Cerebellar nuclear complex (tissue), 1 donor: Measurements from ENCODE around the gene CX3CR1.
"Not testable (repeated sequence)": the region's sequence is repeated elsewhere in the genome, so short reads cannot be mapped to it uniquely, and the experiment has no call there.

Experiments
- DNase-seq, 2 experiments: peaks; one replicate each; lab custom pipeline; 2025; lab: John Stamatoyannopoulos, UW

CX3CR1 gene

GRCh38 chr3:39267631-39268548, 11.9 kb downstream of the CX3CR1 start:
- DNase-seq: no peak

GRCh38 chr3:39264053-39264452, 15.8 kb downstream of the CX3CR1 start:
- DNase-seq: no peak

DNA sequence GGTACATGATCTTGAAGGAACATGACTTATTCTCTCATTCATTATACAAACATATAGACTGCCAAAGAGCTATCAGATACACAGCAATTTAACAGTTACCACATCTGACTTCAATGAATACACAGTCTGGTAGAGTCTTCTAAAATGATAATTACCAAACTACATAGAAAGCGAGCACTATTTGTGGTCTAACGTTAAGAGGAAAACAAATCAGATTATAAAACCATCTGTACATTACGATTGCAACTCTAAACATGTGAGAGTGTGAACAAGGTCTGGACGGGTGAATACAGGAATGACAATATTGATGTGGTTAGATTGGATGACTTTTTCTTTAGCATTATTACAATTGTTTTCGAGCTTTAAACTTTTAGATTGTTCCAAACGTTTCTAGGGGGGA, 16.3 kb downstream of the CX3CR1 start:
- DNase-seq: no peak

DNA sequence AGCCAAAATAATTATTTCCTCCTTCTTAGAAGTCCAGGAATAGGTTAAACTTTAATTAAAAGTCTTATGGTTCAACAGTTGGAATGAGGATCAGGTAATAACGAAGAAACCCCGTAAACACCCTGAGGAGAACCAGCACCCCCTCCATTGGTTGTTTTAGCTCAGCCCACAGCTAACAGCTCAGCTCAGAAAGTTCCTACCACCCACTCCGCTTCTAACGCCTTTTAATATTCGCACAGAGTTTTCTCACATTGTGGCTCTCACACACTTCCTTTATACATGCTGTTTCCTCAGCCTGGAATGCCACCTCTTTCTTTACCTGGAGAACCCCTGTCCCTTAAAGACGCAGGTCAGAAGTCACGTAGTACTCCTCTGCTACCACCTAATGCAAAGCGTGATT, 17.0 kb downstream of the CX3CR1 start:
- no peak for DNase-seq

- no peak for DNase-seq
Observed at GRCh38 chr3:39261726-39262125, 18.1 kb downstream of the CX3CR1 start.

- no peak for DNase-seq
Observed at GRCh38 chr3:39260957-39261356, 18.9 kb downstream of the CX3CR1 start.

- DNase-seq: no peak
Observed at GRCh38 chr3:39260318-39260717, 19.5 kb downstream of the CX3CR1 start.

DNA sequence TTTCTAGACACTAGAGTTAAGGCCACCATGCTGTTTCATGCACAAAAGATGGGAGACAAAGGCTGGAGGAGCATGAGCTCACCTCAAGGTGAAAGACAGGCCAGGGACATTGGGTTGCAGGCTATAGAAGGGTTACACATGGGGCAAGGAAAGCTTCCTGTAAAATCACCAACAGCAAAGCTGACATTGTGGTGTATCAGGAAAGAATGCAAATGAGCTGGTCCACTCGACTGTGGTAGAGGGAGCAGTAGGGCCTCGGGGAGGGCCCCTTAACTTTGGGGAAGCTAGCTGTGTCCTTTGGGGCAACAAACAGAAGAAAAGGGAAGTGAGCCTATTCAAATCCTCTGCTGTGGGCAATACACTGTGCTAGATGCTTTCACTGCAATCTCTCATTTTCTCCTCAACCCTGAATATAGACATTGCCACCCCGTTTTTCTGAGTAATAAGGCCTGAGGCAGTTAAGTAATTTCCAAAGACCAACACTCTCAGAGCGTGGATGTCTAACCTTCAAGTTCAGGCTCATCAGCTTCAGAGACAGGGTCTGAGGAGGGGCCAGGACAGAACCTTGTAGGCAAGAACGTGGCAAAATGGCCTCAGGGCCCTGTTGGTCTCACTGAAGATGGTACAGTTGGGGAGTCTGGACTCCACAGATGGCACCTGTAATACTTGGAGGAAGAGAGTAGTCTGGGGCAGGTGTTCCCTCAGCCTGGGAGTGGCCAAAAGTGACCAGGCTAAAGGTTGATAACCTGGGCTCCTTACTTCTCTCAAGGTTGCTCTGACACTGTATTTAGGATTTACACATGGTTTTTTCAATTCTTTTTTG, 24.1 kb downstream of the CX3CR1 start:
- DNase-seq: no peak

DNA sequence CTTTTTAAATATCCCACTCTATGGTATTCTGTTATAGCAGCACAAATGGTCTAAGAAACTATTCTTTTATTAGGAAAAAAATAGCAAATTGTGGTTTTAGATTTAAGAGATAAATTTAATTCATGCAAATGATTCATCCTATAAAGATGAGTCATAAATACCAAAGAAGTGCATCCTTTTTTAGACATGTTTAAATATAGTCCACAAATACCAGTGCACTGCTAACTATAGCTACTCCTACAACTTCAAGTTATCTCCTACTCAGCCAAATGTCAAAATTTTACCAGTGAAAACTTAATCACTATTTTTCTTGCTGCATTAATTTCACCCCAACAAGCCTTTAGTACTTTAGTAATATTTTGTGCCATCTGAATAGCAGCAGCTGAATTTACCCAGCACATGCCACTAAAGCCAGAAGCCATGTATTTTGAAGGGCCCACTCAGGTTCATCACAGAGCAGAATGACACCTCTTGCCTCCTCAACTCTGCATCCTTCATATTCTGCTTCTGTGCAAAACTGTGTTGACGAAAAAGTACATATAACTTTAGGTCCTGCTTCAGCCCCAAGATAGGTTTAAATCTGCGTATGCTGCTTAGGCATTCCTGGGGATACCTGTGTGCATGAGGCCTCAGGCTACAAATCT, 24.9 kb downstream of the CX3CR1 start:
- DNase-seq: no peak

DNA sequence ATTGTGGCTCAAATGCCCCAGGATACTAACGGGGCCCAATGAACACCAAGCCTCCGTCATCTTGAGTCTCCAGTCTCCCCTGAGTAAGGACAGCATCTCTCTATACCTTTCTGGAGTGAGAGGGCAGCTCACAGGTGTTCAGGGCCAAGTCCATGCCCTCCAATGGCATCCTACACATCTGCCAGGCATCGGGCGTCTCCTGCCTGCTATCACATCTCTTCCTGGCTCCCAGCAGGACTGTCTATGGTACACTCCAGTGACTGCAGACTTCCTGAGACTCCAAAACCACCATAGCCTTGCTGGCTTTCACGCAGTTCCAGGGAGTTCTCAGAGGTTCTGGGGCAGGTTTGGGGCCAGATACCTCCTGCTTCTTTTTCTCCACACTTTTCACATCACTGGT, 28.3 kb downstream of the CX3CR1 start:
- no peak for DNase-seq

GRCh38 chr3:39250116-39250747, 29.6 kb downstream of the CX3CR1 start:
- no peak for DNase-seq

DNA sequence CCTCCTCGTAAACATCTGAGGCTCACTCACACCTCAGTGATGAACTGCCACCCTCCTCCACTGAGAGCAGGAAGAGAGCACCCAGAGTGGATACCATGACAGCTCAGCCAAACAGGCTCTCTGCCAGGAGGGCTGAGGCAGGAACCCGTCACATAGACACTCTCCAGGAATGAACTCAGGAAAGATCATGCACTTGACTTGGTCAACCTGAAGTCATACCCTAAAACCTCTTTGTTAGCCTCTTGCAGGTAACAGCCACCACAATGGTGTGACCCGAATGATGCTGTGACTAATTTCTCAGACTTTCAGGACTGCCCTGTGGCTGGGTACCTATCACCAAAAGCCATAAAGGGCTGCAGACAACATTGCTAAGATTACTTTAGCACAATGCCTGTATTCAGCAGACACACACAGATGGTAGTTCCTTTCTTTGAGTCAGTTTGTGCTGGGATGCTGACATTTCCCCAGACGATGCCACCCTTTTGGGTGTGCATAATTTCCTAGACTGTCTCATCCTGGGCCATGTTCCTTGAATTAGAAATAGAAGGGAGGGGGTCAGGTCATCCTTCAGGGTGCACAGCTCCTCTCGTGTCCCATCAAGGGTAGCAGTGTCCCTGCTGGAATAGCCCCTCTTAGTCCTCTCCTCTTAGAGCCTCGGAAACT, 30.3 kb downstream of the CX3CR1 start:
- no peak for DNase-seq

- no peak for DNase-seq
Observed at GRCh38 chr3:39241561-39241960, 38.3 kb downstream of the CX3CR1 start.

- DNase-seq: no peak
Observed at GRCh38 chr3:39237027-39237426, 42.8 kb downstream of the CX3CR1 start.

DNA sequence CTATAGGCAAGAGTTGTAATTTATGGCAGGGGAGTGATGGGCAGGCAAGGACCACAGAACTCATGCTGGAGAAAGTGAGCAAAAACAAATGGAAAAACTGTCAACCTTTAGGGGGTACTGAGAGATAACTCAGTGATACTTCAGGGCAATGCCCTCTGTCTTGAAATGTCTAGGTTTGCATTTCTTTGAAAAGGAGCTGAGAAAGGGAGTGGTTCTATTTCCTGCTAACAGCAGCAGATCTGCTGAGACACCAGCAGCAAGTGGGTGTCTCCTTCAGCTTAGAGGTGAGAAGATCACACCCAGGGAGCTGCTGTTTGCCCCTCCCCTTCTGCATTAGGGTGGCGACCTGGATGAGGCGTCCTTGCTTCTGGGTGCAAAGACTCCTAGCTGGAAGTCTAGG, 45.2 kb downstream of the CX3CR1 start:
- no peak for DNase-seq

- no peak for DNase-seq
Observed at GRCh38 chr3:39232859-39233258, 47.0 kb downstream of the CX3CR1 start.

DNA sequence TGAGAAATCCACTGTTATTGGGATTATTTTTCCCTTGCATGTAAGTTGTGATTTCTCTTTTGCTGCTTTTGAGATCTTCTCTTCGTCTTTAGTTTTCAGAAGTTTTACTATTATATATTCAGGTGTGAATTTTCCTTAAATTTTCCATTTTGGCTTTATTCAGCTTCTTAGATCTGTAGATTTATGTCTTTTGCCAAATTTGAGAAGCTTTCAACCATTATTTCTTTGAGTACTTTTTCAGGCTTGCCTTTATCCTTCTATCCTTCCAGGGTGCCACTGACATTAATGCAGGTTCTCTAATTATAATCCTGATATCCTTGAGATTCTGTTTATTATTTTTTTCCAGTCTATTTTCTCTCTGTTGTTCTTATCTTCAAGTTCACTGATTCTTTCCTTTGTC, 49.4 kb downstream of the CX3CR1 start:
- no peak for DNase-seq

DNA sequence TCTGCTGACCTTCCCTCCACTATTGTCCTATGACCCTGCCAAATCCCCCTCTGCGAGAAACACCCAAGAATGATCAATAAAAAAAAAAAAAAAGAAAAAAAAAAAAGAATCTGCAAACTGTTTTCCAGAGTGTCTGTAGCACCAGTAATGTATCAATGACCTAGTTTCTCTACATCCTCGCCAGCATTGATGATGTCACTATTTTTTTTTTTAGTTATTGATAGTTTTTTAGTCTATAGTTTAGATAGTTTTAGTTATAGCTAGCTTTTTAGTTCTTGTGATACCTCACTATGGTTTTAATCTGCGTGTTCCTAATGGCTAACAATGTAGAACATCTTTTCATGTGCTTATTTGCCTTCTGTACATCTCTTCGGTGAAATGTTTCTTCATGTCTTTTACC, 51.3 kb downstream of the CX3CR1 start:
- DNase-seq: no peak

- not testable (repeated sequence) for DNase-seq
Observed at GRCh38 chr3:39227596-39227995, 52.2 kb downstream of the CX3CR1 start.

DNA sequence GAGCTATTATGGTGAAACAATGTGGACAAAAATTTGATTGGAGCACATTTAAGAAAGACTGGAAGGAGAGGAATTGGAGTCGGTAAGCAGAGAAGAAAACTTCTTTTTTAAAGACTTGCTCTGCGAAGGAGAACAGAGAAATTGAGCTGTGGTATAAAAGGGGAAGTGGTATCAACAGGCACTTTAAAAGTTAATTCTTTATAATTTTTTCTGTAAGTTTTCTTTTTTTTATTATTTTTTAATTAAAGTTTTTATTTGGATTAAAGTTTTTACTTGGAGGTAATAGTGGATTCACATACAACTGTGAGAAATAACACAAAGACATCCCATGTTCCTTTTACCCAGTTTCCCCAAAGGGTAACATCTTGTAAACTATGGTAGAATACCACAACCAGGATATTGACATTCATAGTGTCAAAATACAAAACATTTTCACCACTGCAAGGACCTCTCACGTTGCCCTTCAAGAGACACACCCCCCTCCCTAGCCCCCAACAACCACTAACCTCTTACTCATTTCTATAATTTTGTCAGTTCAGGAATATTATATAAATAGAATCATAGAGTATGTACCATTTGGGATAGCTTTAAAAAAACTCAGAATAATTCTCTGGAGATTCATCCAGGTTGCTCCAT, 53.6 kb downstream of the CX3CR1 start:
- DNase-seq: no peak

- DNase-seq: no peak
Observed at GRCh38 chr3:39224288-39224687, 55.5 kb downstream of the CX3CR1 start.
